GM15510 (cell line): ENCODE data around the gene SLC16A6.

Source experiments
- POLR2A ChIP-seq: IDR thresholded peaks from 3 replicates; pipeline ENCODE4 v1.6.1; 2011; ENCODE audit warnings: borderline replicate concordance; ENCODE audit not compliant: insufficient read length; ENCODE audit errors: extremely low read depth

SLC16A6 gene, protein sequence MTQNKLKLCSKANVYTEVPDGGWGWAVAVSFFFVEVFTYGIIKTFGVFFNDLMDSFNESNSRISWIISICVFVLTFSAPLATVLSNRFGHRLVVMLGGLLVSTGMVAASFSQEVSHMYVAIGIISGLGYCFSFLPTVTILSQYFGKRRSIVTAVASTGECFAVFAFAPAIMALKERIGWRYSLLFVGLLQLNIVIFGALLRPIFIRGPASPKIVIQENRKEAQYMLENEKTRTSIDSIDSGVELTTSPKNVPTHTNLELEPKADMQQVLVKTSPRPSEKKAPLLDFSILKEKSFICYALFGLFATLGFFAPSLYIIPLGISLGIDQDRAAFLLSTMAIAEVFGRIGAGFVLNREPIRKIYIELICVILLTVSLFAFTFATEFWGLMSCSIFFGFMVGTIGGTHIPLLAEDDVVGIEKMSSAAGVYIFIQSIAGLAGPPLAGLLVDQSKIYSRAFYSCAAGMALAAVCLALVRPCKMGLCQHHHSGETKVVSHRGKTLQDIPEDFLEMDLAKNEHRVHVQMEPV

GRCh38 chr17:68290955-68291835, at the start of gene SLC16A6, which contains the start of gene ARSG:
Gene SLC16A6, minus strand, starts transcription at chr17:68291127. Its CDS starts 12,807 bp downstream, at chr17:68278320.
Gene ARSG, plus strand, starts transcription at chr17:68291495. Its CDS starts 15,999 bp downstream, at chr17:68307494.
- TF ChIP-seq POLR2A, result peak; percentile 88

DNA sequence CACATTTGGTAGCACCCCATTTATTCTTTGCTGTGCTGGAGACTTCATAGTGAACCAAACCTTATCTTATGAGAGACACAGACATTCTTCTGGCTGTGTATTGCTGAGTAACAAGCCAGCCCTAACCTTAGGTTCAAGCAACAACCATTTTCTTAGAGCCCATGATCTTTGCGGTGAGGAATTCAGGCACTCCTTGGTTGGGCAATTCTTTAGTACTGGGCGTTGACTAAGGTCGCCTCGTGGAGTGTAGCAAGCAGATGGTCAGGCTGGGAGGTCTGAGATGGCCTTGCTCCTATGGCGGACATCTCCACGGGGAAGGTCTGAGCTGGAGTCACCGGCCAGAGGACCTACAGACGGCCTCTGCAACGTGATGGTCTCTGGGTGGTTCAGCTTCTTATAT, 43.5 kb upstream of the SLC16A6 start:
- TF ChIP-seq POLR2A, result no peak

GRCh38 chr17:68329331-68329730, 38.4 kb upstream of the SLC16A6 start:
- no peak for TF ChIP-seq POLR2A

- no peak for TF ChIP-seq POLR2A
Observed at GRCh38 chr17:68328676-68329075, 37.7 kb upstream of the SLC16A6 start.

GRCh38 chr17:68327823-68328557, 37.1 kb upstream of the SLC16A6 start:
- TF ChIP-seq POLR2A, result no peak

DNA sequence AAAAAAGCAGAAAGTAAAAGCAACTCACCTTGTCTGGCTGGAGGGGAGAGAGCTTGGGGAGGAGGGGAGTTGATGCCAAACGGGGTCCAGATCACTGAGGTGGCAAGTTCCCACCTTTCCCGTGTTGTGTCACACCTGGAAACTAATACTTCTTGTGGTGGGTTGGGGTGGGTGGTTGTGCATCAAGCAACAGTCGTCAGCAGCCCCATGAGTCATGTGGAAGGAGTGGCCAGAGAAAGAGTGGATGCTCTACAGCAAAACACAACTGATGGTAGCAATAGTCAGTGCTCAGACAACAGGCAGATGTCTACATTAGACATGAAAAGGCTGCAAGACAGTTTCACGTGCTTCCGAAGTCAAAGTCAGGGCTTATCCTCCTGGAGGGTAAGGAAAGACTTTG, 35.8 kb upstream of the SLC16A6 start:
- no peak for TF ChIP-seq POLR2A

- TF ChIP-seq POLR2A, result no peak
Observed at GRCh38 chr17:68325961-68326360, 35.0 kb upstream of the SLC16A6 start.

DNA sequence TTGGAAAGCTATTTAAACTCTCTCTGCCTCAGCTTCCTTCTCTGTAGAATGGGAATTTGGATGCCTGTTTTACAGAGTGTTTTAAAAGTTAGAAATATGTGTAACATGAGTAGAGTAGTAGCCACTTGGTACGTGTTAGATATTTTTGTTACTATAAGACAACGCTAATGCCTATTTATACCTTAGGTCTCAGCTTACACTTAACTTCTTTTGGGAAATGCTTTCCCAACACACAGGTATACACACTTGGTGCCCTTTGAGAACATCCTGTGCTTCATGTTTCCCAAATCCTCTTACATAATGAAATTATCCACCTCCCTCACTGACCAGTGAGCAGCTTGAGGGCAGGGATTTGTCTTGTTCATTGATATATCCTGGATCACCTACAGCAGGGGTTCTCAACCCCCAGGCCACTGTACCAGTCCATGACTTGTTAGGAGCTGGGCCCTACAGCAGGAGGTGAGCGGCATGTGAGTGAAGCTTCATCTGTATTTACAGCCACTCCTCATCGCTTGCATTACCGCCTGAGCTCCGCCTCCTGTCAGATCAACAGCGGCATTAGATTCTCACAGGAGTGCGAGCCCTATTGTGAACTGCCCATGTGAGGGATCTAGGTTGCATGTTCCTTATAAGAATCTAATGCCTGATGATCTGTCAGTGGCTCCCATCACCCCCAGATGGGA, 33.9 kb upstream of the SLC16A6 start:
- no peak for TF ChIP-seq POLR2A

GRCh38 chr17:68324114-68324513, 33.2 kb upstream of the SLC16A6 start:
- no peak for TF ChIP-seq POLR2A

- TF ChIP-seq POLR2A, result no peak
Observed at GRCh38 chr17:68322630-68323029, 31.7 kb upstream of the SLC16A6 start.

- no peak for TF ChIP-seq POLR2A
Observed at GRCh38 chr17:68321556-68321954, 30.6 kb upstream of the SLC16A6 start.

DNA sequence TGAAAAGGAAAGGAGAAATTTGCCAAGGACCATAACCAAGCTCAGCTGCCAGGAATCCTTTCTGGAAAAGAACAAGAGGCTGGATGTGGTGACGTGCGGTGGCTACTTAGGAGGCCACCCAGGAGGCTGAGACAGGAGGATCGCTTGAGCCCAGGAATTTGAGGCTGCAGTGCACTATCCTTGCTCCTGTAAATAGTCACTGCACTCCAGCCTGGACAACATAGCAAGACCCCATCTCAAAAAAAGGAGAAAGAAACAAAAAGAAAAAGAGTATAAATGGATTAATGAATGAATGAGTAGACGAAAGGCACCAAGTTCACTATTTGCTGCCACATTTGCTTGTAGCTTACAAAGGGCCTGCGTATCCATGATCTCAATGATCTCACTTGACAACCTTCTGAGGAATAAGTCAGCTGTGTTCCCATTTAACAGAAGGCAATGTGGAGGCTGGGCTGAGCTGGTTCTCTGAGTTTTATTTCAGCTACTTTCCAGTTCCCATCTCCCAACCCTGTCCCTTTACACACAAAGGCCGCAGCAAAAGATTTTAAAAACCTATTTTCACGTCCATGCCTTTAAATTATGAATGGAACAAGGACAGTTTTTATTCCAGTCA, 30.1 kb upstream of the SLC16A6 start:
- TF ChIP-seq POLR2A, result no peak

DNA sequence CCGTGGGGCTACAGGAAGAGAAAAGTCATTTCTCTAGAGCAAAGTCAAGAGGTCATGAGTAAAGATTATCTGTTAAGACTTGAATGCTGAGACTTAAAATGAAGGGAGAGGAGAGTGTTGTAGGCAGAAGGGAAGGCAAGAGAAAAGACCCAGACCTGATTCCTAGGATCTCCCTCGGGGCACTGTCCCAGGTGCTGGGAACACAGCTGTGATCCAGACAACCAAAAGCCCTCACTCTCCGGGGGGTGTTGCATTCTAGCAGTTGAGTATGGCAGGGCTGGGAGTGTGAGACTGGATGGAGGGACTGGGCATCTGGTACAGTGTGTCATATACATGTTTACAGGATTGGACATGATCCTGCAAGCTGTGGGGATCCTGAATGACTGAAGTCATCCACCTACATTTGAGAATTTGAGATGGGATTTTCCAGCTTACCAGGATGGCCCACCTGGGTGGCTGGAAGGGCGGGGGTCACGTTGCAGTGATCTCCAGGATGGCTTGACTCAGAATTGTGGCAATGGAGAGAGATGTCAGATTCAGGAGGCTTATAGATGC, 29.5 kb upstream of the SLC16A6 start:
- TF ChIP-seq POLR2A, result no peak
